ENCODE results near the gene GALNT10.

- TF ChIP-seq CTCF (IDR thresholded peaks at IDR 0.05), result no peak
- no peak for TF ChIP-seq POLR2A (IDR thresholded peaks at IDR 0.05)
These were observed 212.7 kb downstream of the GALNT10 start for GRCh38 chr5:154403234-154403633.

Measured in body of pancreas (tissue), 4 donors.